Ovary (tissue), 10 donors: ENCODE results near the gene CCL4. TPM values are rescaled to one million over a fixed set of nuclear protein-coding genes. Genes with fewer than 3 reads are reported as not detected.
"Not testable (repeated sequence)": the region's sequence is repeated elsewhere in the genome, so short reads cannot be mapped to it uniquely, and the experiment has no call there.

ENCODE experiments used
- DNase-seq, 5 donors: peaks; one replicate each; pipeline ENCODE4 v3.0.0-alpha.2; 2019 to 2020
- H3K27ac ChIP-seq, 2 donors: fragments of 200-600 bp; one replicate each; pipeline versions ENCODE4 v1.5.1 to v1.8.0; 2019 to 2022
- H3K27me3 ChIP-seq: fragments of 200-600 bp; one replicate; pipeline ENCODE4 v1.8.0; 2022
- H3K36me3 ChIP-seq: fragments of 200-600 bp; sonication (generic); one replicate; pipeline ENCODE4 v1.5.1; 2019
- H3K4me1 ChIP-seq: one replicate; pipeline ENCODE4 v1.8.1; 2013; ENCODE audit warnings: mild to moderate bottlenecking, moderate library complexity; ENCODE audit not compliant: insufficient read depth
- H3K4me3 ChIP-seq: fragments of 200-600 bp; sonication (generic); one replicate; pipeline ENCODE4 v1.5.1; 2017
- H3K9me3 ChIP-seq, 2 donors: fragments of 200-600 bp in 1 of 2; sonication (generic) in 1 of 2; one replicate each; pipeline versions ENCODE4 v1.5.1 to v1.8.1; 2013 to 2019; ENCODE audit warnings: mild to moderate bottlenecking in 1 of 2, moderate library complexity in 1 of 2
- CTCF ChIP-seq, 3 donors: fragments of 450-650 bp in 2 of 3; fragments of 200-600 bp in 1 of 3; IDR thresholded peaks; one replicate each; pipeline versions ENCODE4 v1.5.1 to v1.8.0; 2016 to 2022; ENCODE audit warnings: antibody characterized with exemption in 3 of 3, mild to moderate bottlenecking in 1 of 3
- EP300 ChIP-seq: sonication (generic); formaldehyde crosslinking; IDR thresholded peaks from one replicate; pipeline ENCODE4 v1.6.1; 2017; ENCODE audit warnings: antibody characterized with exemption
- POLR2A ChIP-seq: fragments of 450-650 bp; IDR thresholded peaks from one replicate; pipeline ENCODE4 v1.6.1; 2017; ENCODE audit warnings: antibody characterized with exemption, mild to moderate bottlenecking, moderate library complexity
- WGBS, 3 donors: extraction: QIAGEN DNeasy Blood & Tissue Kit in 1 of 3; methylation state at CpG; one replicate each; pipeline versions ENCODE4 v1.1.5 to v1.1.7; 2013 to 2017; 5-methylcytosine and 5-hydroxymethylcytosine counted together
- intact Hi-C, 4 donors: fragments of 100-400 bp; cut with DNase I; formaldehyde crosslinking; loops; one replicate each; pipeline versions ENCODE4 v1.11.0 to v1.15.1; 2022 to 2023
- long read RNA-seq, 3 donors: library from polyadenylated mRNA in 2 of 3; unstranded in 2 of 3; transcript quantifications; one replicate each; pipeline ENCODE4 v2.0.0 and lab custom pipeline, GENCODE V29; 2021 to 2026
- polyA plus RNA-seq, 2 donors: library from polyadenylated mRNA; stranded (reverse); fragments of 200-250 nt in 1 of 2; fragments of 350-450 nt in 1 of 2; fragmentation: Illumina TruSeq in 1 of 2; extraction: RNeasy Lipid Tissue Mini Kit (QIAGEN cat#74804) in 1 of 2; gene quantifications; one replicate each; pipeline ENCODE4 v1.2.3, GENCODE V29; 2013 to 2014
- total RNA-seq, 7 donors: library from RNA; depleted of rRNA in 2 of 7; stranded (reverse); fragments of >200 nt in 2 of 7; fragmentation: NEBNext Ultra II Directional in 3 of 7; extraction: Animal tissue kit (Norgen Biotek cat#: 25700) in 3 of 7; gene quantifications; one replicate each; pipeline versions ENCODE4 v1.1.0 to v1.2.4, GENCODE V29; 2016 to 2023
- donor health status: DM: no; HTN: no; CAD: no; lungs with moderate emphysema.
- donor health status: DM: no; HTN: no; CAD: no.
- donor health status: Bipolar disorder and iron deficiency.
- donor health status: DM: yes; HTN: yes; CAD: no.
- donor health status: DM: no; HTN: no; CAD: no.
- donor health status: DM: yes; HTN: yes; CAD: no.

The CCL4 gene
- total RNA-seq (10 to 100 TPM in 1 of 7 donors, 1 to 10 TPM in 6; 1.1 to 15.2 (median 2.0) TPM), polyA plus RNA-seq (10 to 100 TPM in 1 of 2 donors, 1 to 10 TPM in 1; 2.7 to 17.2 TPM)
- long read RNA-seq, donor 1, partial matches to known transcripts, result 0 of 1 reads
- long read RNA-seq, donor 1, other reads (novel, unspliced or antisense), result 0 of 1 reads
- long read RNA-seq, donor 2, result 0 reads
- long read RNA-seq, donor 3, result 0 reads

- H3K27me3 ChIP-seq, H3K4me1 ChIP-seq, H3K4me3 ChIP-seq, intact Hi-C loops, H3K36me3 ChIP-seq, H3K27ac ChIP-seq, H3K9me3 ChIP-seq, DNase-seq: not testable (repeated sequence)
- 77 to 85% (median 77%) methylated on average over 6 of the region's 6 CpGs for WGBS, 3 donors
These were observed at the start of gene CCL4 for GRCh38 chr17:36103401-36103975. TSS of gene CCL4 (plus strand) at chr17:36103827. CDS start at chr17:36103906, 79 bp downstream.

GRCh38 chr17:36055171-36055570, 48.5 kb upstream of the CCL4 start:
- intact Hi-C loops, result no loop called here
- TF ChIP-seq POLR2A, result no peak
- no peak for TF ChIP-seq CTCF (IDR thresholded peaks at IDR 0.05)
- TF ChIP-seq EP300, result no peak
- no peaks in the 10 kb centered on the region for H3K4me1 ChIP-seq
- H3K9me3 ChIP-seq, result no peaks in the 10 kb centered on the region
- H3K27ac ChIP-seq, result no peak overlapping the region
- 81 to 88% (median 85%) methylated on average over 2 of the region's 2 CpGs for WGBS, 3 donors
- no peak for DNase-seq
- no peaks in the 10 kb centered on the region for H3K36me3 ChIP-seq
- H3K4me3 ChIP-seq, result no peak overlapping the region
- no peaks in the 10 kb centered on the region for H3K27me3 ChIP-seq

GRCh38 chr17:36055921-36056520, 47.6 kb upstream of the CCL4 start:
- Histone ChIP-seq H3K27me3 (no peaks in the 10 kb centered on the region), H3K4me1 (no peaks in the 10 kb centered on the region), H3K36me3 (no peaks in the 10 kb centered on the region), H3K27ac (no peak overlapping the region), H3K4me3 (no peak overlapping the region), H3K9me3 (no peaks in the 10 kb centered on the region)
- intact Hi-C loops, result no loop called here
- 80 to 84% (median 83%) methylated on average over 4 of the region's 4 CpGs for WGBS, 3 donors
- DNase-seq, result no peak
- TF ChIP-seq CTCF (IDR thresholded peaks at IDR 0.05) (no peak), EP300 (no peak), POLR2A (no peak)

- H3K27ac ChIP-seq, result no peak overlapping the region
- H3K4me1 ChIP-seq, result no peaks in the 10 kb centered on the region
- TF ChIP-seq CTCF (IDR thresholded peaks at IDR 0.05), result no peak
- TF ChIP-seq EP300, result no peak
- TF ChIP-seq POLR2A, result no peak
- H3K9me3 ChIP-seq, result no peaks in the 10 kb centered on the region
- H3K27me3 ChIP-seq, result no peaks in the 10 kb centered on the region
- H3K4me3 ChIP-seq, result no peak overlapping the region
- H3K36me3 ChIP-seq, result no peaks in the 10 kb centered on the region
- no peak for DNase-seq
- intact Hi-C loops, result no loop called here
These were observed 45.7 kb upstream of the CCL4 start for GRCh38 chr17:36057911-36058310.

- H3K27ac ChIP-seq, result no peak overlapping the region
- intact Hi-C loops, result no loop called here
- no peaks in the 10 kb centered on the region for H3K27me3 ChIP-seq
- no peak overlapping the region for H3K4me3 ChIP-seq
- no peaks in the 10 kb centered on the region for H3K36me3 ChIP-seq
- DNase-seq, result no peak
- WGBS, 3 donors, result 76 to 91% (median 88%) methylated on average over 7 of the region's 7 CpGs
- H3K9me3 ChIP-seq, result no peaks in the 10 kb centered on the region
- TF ChIP-seq EP300 (no peak), CTCF (IDR thresholded peaks at IDR 0.05) (no peak), POLR2A (no peak)
- H3K4me1 ChIP-seq, result no peaks in the 10 kb centered on the region
These were observed 44.2 kb upstream of the CCL4 start for GRCh38 chr17:36059406-36059805.
